GM18858 (cell line): Measurements from ENCODE around the gene KCNK3.
"Not testable (repeated sequence)": the region's sequence is repeated elsewhere in the genome, so short reads cannot be mapped to it uniquely, and the experiment has no call there.

ENCODE experiments used
- ATAC-seq: cut with Tn5 transposase; IDR thresholded peaks from one replicate; pipeline ENCODE4 v1.9.1; 2021; ENCODE audit not compliant: unreplicated experiment

KCNK3 gene

DNA sequence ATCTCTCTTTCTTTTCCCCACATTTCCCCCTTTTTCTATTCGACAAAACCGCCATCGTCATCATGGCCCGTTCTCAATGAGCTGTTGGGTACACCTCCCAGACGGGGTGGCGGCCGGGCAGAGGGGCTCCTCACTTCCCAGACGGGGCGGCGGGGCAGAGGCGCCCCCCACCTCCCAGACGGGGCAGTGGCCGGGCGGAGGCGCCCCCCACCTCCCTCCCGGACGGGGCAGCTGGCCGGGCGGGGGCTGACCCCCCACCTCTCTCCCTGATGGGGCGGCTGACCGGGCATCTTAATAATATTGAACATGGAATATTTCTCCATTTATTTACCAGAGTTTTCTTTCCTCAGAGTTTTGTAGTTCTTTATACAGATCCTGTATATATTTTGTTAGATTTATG lies 27.2 kb upstream of the KCNK3 start:
- not testable (repeated sequence) for ATAC-seq

GRCh38 chr2:26666671-26667070 lies 25.9 kb upstream of the KCNK3 start:
- no peak for ATAC-seq

GRCh38 chr2:26668041-26668440 lies 24.5 kb upstream of the KCNK3 start:
- ATAC-seq: no peak

DNA sequence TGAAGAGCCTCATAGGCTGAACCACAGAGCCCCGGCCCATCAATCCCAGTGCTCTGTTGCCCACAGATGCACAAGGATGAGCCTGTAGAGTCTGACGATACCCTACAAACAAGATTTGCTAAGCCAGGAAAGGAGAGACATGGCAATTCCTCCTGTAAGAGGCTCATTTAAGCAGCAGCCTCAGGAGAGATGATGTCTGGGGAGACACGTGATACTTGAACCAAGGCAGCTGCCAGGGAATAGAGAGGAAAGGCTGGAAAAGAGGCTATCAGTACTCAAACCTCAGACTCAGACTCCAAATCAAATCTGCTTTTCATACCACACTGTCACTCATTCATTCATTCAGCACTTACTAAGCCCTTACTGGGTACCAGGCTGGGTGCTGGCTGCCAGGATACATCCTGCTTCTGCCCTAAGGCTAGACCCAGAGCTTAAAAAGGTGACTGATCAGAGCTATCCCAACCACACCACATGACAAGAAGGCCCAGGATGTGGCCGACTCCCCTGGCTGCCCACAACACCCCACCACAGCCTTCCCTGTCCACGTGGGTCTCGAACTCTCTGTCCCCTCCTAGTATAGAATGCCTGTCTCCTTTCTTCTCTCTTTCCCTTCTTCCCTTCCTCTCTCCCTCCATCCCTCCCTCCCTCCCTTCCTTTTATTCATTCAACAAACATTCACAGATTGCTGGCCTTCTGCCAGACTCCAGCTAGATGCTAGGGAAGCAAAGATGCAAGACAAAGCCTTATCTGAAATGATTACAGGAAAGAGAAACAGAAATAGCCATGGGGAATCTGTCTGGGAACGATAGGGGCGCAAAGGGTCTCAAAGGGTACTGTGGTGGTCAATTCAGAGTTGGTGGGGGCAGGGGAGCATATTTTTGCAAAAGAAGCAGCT lies 23.4 kb upstream of the KCNK3 start:
- no peak for ATAC-seq

DNA sequence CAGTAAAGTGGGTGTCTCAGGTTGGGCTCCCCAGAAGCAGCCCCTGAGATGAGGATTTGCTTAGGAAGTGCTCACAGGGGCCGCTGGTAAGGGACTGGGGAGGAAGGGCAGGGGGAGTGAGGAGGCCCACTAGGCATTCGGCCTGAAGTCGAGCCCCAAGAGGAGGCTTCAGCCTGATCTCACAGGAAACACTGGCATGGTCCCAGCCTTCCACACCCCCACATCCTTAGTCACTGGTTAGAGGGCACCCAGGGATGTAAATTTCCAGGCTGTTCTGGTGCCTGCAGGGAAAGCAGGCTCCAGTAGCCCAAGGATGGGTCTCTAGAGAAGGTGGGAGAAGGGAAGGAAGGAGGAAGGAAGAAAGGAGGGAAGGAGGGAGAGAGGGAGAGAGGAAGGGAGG lies 22.4 kb upstream of the KCNK3 start:
- no peak for ATAC-seq

- ATAC-seq: no peak
Observed at GRCh38 chr2:26670931-26671460, 21.5 kb upstream of the KCNK3 start.

DNA sequence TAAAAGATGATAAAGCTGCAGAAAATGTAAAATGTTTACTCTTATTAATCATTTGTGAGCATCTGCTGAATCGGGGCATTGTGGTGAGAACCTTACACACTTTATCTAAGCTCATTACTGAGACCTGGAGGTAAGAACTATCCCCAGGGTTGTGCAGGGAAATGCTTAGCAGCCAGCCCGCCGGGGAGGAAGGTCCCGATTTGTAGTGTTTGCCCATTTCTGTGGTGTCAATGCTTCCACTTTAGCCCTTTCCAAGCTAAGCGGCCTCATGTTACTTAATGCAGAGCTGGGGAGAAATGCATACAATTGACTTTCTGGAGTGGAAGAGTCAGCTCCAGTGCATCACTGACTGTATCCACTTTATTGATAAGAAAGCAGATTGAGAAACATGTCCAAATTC lies 20.8 kb upstream of the KCNK3 start:
- no peak for ATAC-seq

DNA sequence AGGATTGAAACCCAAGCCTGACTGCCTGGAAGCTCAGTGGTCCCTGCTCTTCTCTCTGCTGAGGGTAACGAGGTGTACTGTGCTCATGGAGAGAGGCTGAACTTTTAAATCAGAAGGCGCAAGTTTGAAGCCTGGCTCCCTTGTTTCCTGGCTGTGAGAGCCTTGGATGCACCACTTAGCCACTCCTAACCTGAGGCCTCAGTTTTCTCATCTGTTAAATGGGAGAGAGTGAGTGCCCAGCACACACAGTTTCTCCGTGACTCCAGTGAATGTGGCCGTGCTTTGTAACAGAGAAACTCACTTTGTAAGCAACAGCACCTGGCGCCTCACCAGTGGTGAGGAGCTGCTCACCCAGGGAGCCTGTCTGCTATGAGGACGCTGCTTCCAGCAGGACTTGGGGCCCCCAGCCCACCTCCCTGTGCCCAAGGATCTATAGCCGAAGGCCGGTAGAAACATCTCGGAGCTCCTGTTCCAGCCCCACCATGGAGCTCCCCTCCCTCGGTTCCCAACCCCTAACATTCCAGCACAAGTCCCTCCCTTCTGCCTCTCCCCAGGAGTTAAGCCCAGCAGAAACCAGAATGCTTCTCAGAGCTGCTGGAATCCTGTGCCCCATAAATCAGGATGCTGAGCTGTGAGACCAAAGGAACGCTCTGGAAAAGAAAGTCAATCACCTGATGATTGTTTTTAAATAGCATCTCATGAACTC lies 20.3 kb upstream of the KCNK3 start:
- no peak for ATAC-seq

DNA sequence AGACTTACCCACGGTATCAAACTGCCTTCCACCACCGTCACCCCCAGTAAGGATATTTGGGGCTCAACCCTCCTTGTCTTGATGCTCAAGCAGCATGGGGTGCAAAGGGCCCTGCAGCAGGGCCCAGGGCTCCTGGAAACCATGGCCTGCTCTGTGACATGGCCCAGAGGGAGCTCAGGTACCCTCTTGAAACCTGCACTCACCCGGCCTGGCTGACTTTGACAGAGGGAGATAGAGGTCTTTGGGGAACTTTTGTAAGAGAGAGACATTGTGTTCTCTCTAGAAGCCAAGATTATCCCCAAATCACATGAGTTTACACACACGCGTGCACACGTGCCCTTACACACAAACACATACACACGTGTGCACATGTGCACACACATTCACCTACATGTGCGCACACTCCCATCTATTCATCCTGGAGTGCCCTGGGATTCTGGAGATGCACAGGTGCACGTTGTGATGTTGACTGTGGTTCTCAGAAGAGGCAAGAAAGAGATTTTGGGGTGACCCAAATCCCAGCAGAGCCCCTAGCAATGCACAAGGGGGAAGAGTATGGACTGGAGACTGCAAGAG lies 19.6 kb upstream of the KCNK3 start:
- ATAC-seq: no peak

GRCh38 chr2:26674002-26674751 lies 18.3 kb upstream of the KCNK3 start:
- ATAC-seq: no peak

- ATAC-seq: no peak
Observed at GRCh38 chr2:26674771-26675170, 17.8 kb upstream of the KCNK3 start.

DNA sequence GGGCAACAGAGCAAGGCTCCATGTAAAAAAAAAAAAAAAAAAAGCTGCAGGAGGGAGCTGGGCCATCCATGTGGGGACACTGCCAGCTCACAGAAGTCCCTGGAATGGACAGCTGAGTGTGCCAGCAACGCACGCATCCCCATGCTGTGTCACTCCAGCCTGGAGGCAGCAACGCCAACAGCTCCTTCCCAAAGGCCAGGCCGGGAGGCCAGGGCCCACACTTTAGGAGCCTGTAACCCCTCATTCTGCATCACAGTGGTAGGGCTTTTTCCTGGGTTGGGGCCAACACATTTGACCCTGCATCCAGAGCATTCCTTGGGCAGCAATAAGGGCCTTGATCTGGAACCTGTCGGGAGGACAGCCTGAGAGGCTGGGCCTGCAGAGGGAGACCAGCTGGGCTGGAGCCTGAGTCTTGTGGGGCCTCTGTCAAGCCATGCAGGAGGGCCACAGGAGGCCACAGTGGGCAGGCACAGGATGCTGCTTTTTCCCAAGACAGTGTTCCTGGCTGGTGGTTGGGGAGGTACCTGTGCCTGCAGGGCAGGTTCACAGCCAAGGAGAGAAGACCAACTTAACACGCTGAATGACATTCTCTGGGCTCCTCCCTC lies 16.8 kb upstream of the KCNK3 start:
- ATAC-seq: no peak

DNA sequence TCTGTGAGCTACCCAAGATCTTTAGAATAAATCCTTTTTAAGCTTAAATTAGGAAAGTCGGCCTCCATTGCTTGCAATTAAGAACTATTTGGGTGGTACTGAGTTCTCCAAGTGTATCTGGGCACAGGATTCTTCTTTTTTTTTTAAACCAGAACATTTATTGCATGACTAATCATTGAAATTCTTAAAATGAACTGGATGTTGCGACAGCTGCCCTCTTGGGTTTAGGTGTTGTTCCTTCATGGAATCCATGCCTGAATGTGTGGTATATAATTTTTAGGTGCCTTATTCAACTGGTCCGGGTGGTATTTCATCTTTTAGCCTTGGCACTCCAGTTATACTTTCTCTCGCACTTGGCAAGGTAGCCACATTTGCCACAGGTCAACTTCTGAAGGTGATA lies 14.5 kb upstream of the KCNK3 start:
- ATAC-seq: no peak

- ATAC-seq: no peak
Observed at GRCh38 chr2:26679867-26680266, 12.7 kb upstream of the KCNK3 start.

DNA sequence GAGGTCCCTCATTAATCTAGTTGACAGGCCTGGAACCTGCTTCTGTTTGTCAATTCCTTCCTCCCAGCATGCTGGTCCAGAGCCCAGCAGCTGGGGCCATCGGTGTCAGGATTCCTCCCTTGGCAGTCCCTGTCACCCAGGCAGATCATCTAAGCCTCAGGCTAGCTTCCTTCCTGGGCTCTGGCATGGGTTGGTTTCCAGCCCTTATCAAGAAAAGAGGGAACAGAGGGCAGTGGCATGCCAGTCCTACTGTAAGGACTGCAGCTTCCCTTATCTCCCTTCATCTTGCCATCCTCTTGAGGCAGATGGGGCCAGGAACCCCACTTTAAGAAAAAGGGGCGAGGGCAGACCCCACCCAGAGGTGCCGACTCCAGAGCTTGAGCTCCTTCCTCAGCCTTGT lies 10.9 kb upstream of the KCNK3 start:
- ATAC-seq: no peak

DNA sequence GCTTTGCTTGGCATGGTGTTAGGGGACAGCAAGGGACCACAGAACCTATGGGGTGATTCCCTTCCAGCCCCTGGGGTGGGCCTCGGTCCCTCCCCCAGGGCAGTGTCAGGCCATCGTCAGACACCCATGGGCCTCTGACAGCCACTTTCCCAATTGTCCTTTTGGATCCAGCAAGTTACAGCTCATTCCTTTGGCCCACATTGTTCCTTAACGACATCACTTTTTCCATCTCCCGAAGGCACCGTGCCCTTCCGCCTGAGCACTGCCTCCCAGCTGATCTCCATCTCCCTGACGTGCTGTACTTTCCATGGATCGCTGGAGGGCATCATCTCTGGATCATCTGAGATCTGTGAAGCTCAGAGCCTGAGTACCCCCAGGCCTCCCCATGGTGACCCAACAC lies 10.4 kb upstream of the KCNK3 start:
- no peak for ATAC-seq

DNA sequence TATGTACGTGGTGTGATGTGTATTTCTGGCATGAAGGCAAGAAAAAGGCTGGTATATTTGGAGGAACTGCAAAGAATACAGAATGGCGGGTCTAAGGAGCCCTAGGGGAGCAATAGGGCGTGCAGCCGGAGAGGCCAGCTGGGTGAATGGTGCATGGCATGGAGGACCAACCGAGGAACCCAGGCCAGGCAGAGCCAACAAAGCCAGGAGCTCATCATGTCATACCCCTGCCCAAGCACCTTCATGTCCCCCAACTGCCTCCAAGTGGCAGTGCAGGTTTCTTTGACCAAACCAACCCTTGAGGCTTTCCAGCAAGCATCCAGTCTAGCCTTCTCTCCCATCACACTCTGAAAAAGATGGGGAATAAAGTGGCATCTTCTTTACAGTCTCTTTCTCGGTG lies 8.9 kb upstream of the KCNK3 start:
- ATAC-seq: no peak

- ATAC-seq: no peak
Observed at GRCh38 chr2:26685341-26685740, 7.2 kb upstream of the KCNK3 start.

DNA sequence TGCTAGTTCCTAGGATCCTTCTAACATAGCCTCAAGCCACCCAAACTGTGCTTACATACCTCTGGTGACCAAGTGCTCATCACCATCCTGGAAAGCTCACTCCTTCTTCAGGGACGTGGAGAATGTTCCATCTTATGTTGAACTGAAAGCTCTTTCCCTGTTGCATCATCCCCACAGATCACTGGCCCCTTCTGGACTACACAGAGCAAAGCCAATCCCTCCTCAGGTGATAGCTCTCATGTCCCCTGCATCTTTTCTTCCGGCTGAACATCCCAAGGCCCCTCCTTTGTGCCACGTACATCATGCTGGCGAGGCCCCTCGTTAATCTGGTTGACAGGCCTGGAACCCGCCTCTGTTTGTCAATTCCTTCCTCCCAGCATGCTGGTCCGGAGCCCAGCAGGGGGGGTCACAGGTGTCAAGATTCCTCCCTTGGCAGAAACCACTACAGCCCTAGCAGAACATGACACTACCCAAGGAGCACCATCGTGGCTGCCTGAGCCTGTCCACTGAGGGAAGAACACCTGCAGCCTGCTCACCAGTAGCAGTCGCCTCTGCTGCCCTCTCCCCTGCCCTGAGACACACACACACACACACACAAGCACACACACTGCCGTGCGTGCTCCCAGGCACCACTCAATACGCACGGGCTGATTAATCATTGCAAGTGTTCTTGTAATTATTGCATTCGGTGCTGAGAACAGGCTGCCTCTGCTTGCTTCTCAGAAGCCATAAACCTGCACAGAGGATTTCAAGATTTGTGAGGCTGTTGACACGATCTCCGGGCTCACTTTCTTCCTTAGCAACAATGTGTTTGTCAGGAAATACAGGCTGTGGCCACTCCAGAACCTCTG lies 6.3 kb upstream of the KCNK3 start:
- no peak for ATAC-seq

DNA sequence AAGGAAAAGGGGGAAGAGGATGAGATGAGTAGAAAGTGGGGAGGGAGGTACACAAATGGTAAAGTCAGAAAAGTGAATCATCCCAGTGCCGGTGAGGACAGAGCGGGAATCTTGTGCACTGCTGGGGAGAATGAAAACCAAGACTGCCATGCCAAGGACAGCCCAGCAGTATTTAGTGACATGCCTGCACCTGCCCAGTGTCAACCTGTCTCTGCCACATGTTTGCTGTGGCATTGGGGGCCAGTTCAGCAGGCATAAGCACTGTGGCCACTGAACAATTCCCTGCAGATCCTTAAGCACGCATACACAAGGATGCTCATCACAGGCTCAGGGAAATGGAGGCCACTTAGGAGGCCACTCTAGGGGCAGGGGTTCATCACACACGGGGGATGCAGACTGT lies 5.2 kb upstream of the KCNK3 start:
- ATAC-seq: no peak
